Neural progenitor cell (in vitro differentiated cells): Measurements from ENCODE around the gene HSD11B1.

Experiments used
- EZH2 ChIP-seq: fragments of 200-600 bp; sonication (generic); IDR thresholded peaks from 2 replicates; pipeline ENCODE4 v1.6.1; 2017; ENCODE audit warnings: antibody characterized with exemption, mild to moderate bottlenecking, moderate library complexity
- EZH2phosphoT487 ChIP-seq: fragments of 200-600 bp; sonication (generic); IDR thresholded peaks from 2 replicates; pipeline ENCODE4 v1.6.1; 2017; ENCODE audit warnings: antibody characterized with exemption
- TF ChIP-seq, protein P1 (sequence below): fragments of 200-600 bp; sonication (generic); IDR thresholded peaks from 2 replicates; pipeline ENCODE4 v1.5.1; 2017; ENCODE audit warnings: antibody characterized with exemption, mild to moderate bottlenecking

DNA sequence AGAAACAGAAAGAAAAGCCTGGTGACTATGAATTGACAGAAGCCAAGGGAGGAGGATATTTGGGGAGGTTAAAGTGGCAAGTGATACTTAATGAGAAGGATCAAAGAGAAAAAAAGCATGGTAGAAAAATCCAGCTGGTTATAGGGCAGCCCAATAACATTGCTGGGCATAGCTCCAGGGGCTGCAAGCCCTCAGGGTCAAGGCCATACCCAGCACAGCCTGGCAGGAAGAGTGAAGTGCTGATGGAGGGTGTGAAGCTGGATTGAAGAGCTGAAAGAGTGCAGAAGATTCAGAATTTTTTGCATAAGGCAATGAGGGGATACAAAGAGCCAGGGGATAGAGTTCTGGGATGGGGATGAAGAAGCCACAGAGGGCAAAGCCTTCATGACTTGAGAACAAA lies 8.0 kb upstream of the HSD11B1 start:
- TF ChIP-seq, protein P1, sequence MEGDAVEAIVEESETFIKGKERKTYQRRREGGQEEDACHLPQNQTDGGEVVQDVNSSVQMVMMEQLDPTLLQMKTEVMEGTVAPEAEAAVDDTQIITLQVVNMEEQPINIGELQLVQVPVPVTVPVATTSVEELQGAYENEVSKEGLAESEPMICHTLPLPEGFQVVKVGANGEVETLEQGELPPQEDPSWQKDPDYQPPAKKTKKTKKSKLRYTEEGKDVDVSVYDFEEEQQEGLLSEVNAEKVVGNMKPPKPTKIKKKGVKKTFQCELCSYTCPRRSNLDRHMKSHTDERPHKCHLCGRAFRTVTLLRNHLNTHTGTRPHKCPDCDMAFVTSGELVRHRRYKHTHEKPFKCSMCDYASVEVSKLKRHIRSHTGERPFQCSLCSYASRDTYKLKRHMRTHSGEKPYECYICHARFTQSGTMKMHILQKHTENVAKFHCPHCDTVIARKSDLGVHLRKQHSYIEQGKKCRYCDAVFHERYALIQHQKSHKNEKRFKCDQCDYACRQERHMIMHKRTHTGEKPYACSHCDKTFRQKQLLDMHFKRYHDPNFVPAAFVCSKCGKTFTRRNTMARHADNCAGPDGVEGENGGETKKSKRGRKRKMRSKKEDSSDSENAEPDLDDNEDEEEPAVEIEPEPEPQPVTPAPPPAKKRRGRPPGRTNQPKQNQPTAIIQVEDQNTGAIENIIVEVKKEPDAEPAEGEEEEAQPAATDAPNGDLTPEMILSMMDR = no peak
- no peak for TF ChIP-seq EZH2
- TF ChIP-seq EZH2phosphoT487 = no peak
